A172 (cell line): ENCODE measurements around the gene RTN1. TPM values are rescaled to one million over a fixed set of nuclear protein-coding genes. Genes with fewer than 3 reads are reported as not detected.

Experiments used
- DNase-seq: peaks from one replicate; pipeline ENCODE4 v3.0.0-alpha.2; 2015; ENCODE audit warnings: low spot score
- total RNA-seq: library from RNA; depleted of rRNA; stranded (reverse); fragments of >200 nt; shearing (Covaris generic); gene quantifications from 2 replicates; pipeline ENCODE4 v1.2.3, GENCODE V29; 2014

RTN1 gene
- total RNA-seq, 1 experiment from 2014 or later = 7.9 TPM

DNA sequence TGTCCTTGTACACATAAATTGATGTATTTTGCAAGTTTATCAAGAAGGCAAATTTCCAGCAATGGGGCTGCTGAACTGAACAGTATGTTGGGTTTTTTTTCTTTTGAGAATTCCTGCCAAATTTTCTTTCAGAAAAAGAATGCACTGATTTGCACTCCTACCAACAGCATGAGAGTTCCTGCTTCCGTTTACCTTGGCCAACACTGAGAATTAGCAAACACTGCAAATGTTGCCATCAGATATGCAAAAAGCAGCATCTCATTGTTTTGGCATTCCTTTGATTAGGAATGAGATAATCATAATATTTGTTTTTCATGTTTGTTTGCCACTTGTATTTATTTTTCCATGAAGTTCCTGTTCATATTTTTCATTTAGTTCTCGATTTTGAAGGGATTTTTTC lies 82.4 kb downstream of the RTN1 start:
- no peak for DNase-seq

GRCh38 chr14:59787045-59787674 lies 83.4 kb downstream of the RTN1 start:
- DNase-seq = no peak

DNA sequence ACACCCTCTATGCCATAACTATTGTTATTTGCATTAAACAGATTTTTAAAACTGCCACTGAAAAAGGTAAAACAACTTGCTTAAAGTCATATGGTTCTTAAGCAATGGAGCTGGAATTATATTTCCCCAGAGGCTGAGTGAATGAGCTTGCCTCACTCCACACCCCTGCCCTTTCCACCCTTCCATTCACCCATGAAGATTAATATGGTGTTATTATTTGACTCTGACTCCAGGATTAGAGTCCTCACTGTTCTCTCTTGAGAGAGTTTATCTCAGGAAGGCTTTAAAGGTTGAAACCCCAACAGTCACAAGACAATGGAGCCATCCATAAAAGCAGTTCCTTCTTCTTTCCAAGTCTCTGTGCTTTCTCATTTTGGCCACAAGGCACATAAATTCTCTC lies 84.9 kb downstream of the RTN1 start:
- DNase-seq = no peak

- no peak for DNase-seq
Measured at GRCh38 chr14:59782760-59783159, 87.8 kb downstream of the RTN1 start.

- DNase-seq = no peak
Measured at GRCh38 chr14:59777006-59777579, 93.5 kb downstream of the RTN1 start.

- no peak for DNase-seq
Measured at GRCh38 chr14:59776468-59776867, 94.1 kb downstream of the RTN1 start.

GRCh38 chr14:59772233-59772632 lies 98.3 kb downstream of the RTN1 start:
- no peak for DNase-seq

DNA sequence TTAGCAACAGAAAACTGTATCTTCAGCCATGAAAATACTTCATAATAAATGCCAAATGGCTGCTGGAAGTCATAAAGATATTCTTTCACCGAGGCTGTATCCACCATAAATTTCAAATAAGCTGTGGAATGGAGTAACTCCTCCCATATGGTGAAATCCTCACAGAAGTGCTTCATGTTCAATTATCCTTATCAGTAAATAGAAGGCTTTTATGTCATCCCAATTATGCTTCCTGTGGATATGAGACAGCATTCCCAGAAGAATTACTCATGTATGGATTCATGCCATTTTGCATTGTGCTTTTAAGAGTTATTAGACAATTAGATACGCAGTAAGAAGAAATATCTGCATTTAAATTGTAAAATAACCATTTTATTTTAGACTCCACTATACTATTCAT lies 99.0 kb downstream of the RTN1 start:
- peak; percentile 67 for DNase-seq

GRCh38 chr14:59769586-59769985 lies 101.0 kb downstream of the RTN1 start:
- DNase-seq = no peak

- DNase-seq = no peak
Measured at GRCh38 chr14:59768855-59769375, 101.7 kb downstream of the RTN1 start.

DNA sequence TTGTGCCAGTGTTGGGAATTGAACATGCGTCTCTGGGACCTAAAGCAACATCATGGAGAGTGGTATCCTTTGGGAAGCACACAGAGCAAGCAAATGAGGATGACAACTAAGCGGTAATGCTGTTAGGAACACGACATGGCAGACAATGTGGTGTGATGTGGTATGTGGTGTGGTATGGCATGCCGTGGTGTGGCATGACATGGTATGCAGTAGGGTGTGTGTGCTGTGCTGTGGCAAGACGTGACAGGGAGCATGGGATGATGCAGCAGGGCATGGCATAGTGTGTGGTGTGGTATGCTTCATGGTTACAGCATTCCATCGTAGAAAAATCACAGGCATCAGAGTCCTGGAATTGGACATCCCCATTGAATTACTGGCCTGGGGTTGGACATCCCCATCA lies 108.7 kb downstream of the RTN1 start:
- DNase-seq = no peak

GRCh38 chr14:59755409-59756135 lies 115.0 kb downstream of the RTN1 start:
- no peak for DNase-seq

GRCh38 chr14:59754256-59754655 lies 116.3 kb downstream of the RTN1 start:
- DNase-seq = no peak

GRCh38 chr14:59753512-59753911 lies 117.1 kb downstream of the RTN1 start:
- no peak for DNase-seq

- no peak for DNase-seq
Measured at GRCh38 chr14:59751578-59751977, 119.0 kb downstream of the RTN1 start.

- DNase-seq = no peak
Measured at GRCh38 chr14:59739794-59740193, 130.8 kb downstream of the RTN1 start.

GRCh38 chr14:59728304-59728703 lies 142.3 kb downstream of the RTN1 start:
- no peak for DNase-seq

- DNase-seq = no peak
Measured at GRCh38 chr14:59727073-59727661, 143.4 kb downstream of the RTN1 start.

DNA sequence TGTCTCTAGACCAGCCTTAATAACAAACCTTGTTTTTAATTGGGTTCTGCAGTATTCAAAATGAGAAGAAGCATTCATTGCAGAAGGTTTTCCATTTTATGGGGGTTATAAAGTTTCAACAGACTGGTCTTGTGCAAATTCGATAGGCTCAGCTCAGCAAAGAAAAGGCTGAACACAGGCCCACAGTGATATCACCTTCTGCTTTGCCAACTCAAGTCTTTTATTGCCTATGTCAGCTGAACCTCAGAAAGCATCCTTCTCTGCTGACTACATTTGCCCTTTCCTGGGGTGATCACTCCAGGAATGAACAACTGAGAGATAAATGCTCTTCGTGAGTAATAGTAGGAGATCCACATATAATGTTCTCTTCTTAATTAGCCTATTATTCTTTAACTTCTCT lies 159.5 kb downstream of the RTN1 start:
- DNase-seq = no peak

DNA sequence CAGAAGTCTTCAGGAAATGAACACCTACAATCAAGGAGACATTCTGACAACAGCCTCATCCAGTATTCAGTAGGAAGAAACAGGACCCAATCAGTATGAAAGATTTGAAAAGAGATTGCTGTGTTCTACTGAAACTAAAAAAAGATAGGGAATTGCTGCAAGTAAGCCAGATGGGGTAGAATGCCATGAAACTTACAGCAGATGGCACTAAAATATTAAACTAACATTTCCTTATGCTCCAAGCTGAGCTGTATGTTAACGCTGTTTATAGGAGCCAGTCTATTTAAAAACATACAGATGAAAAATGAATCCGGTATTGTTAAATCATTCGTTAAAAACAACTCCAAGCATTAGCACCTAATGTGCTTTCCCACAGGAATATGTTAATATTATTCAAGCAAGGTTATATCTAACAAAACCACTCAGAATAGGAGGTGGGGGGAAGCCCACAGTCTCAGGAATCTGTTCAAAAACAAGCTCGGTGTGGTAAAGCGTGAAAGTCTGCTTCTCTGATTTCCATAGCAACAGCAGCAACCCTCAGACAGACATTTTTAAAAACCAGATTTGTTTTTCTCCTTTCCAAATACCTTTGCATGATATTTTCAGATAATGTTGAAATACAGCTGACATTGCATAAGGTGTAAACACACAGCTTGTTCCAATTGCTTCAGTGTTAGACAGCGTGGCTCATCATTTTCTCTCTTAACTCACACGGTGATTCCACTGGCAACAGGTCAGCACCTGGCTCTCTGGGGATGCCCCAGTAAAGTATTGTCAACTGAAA lies 162.6 kb downstream of the RTN1 start:
- DNase-seq = peak; percentile 1

DNA sequence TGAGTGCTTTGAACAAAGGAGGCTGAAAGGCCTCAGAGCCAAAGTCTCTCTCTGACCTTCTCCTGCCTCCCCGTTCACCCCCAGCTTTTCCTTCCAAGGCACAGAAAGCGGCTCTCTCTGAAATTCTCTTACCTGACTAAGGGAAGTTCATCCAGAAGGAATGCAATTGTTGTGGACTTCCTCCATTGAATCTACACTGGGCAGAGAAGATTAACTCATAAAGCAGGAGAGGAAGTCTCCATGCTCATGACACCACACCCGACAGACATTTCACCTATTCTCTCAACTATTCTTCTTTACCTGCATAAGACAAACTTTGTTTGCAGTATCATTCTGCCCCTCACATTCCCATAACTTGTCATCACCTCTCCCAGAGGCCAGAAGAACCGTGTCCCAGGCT lies 164.7 kb downstream of the RTN1 start:
- DNase-seq = no peak

GRCh38 chr14:59705245-59705644 lies 165.3 kb downstream of the RTN1 start:
- no peak for DNase-seq
